GM18499 (cell line): ENCODE results near the gene DPCD.

Source experiments
- ATAC-seq: cut with Tn5 transposase; IDR thresholded peaks from one replicate; pipeline ENCODE4 v1.9.1; 2021; ENCODE audit warnings: moderate number of reproducible peaks; ENCODE audit not compliant: insufficient read depth, unreplicated experiment

DPCD gene

GRCh38 chr10:101566333-101567164 lies 21.6 kb upstream of the DPCD start:
- no peak for ATAC-seq

DNA sequence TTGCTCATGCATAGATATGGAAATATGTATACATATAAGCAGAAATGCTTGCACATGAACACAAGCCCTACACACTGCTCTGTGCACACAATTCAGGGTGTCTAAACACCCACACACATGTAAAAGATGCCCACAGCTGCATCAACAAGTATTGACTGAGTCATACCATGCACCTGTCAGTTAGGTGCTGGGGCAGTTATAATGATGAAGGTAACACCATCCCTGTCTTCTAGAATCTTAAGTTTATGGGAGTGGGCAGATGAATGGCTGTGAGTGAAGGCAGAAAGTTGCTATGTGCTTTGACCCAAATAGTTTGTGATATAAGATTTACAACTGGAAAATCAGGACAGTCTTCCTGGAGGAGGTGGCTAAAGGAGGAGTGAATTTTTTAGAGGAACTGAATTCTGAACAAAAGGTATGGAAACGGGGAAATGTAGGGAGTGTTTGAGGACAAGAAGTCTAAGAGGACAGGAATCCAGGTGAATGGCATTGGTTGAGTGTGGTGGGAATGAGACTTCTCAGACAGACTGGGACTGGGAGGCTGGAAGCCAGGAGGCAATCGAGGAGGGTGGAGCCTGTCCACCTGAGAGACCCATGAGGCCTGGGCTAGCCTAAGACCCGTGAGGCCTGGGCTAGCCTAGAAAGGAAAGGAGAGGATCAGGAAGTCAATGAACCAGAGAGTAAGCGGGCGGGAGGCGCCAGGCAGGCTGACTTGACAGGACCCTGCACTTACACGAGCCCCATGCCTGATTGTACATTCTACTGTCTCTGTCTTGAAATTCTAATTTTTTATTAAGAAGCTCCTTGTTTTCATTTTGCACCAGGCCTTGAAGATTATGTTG lies 20.7 kb upstream of the DPCD start:
- no peak for ATAC-seq

GRCh38 chr10:101568054-101568745 lies 19.9 kb upstream of the DPCD start:
- no peak for ATAC-seq

DNA sequence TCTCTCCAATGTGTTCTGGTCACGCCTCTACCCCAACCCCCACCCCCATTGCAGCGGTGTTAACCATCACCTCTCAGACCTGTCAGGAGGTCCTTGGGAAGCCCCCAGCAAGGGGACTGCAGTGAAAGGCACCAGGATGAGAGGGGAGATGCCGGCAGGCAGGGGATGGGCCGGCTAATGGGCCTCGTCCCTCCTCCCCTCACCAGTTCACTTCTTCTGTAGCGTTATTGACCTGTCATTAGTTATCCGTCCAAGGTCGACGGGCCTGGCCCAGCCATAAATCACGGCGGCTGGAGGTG lies 18.8 kb upstream of the DPCD start:
- ATAC-seq = no peak

- no peak for ATAC-seq
Measured at GRCh38 chr10:101569622-101570427, 18.3 kb upstream of the DPCD start.

DNA sequence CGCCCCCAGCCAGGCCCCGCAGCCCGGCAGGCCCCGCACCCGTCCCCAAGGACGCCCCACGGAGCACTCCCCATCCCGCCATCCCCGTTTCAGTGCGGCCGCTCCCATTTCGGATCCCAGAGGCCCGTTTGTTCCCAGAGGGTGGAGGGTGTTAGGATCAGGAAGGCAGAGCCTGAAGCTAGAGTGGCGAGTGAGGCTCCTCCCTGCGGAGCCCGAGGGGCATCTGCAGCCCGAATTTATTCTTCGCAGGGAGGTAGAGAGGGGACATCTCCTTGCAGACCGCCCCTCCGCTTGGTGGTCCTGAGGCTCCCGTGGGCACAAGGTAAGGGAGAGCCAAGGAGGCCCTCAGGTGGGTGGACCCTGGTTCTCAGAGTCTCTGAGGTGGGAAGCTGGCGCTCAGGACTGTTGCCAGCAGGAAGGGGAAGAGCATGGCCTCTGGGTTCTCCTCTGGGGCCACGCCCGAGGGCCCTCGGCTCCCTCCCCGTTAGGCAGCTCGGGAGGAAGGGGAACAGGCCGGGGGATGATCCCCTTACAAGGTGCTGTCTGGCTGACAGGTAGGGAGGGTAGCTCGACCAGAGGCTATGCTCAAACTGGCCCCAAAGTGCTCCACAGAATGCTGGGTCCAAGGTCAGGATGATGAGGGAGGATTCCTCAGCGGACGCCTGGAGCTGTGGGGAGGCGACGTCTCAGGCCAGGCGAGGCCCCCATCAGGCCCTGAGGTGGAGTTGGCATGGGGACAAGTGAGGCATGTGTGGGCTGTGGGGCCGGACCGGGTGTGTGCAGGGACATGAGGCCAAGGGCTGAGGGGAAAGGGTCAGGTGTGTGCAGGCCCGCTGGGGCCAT lies 17.5 kb upstream of the DPCD start:
- no peak for ATAC-seq

- ATAC-seq = no peak
Measured at GRCh38 chr10:101571271-101571925, 16.7 kb upstream of the DPCD start.

DNA sequence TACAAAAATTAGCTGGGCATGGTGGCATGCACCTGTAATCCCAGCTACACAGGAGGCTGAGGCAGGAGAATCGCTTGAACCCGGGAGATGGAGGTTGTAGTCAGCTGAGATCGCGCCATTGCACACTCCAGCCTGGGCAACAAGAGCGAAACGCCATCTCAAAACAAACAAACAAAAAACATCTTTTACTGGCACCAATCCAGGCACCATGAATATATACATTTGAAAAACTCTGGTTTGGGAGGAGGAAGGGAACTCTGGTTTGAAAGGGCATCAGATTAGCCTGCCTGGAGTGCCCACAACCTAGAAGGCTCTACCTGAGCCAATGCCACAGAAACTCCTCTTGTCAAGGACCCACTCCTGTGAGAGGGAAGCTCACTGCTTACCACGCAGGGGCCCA lies 16.0 kb upstream of the DPCD start:
- no peak for ATAC-seq

GRCh38 chr10:101572785-101573184 lies 15.3 kb upstream of the DPCD start:
- no peak for ATAC-seq

DNA sequence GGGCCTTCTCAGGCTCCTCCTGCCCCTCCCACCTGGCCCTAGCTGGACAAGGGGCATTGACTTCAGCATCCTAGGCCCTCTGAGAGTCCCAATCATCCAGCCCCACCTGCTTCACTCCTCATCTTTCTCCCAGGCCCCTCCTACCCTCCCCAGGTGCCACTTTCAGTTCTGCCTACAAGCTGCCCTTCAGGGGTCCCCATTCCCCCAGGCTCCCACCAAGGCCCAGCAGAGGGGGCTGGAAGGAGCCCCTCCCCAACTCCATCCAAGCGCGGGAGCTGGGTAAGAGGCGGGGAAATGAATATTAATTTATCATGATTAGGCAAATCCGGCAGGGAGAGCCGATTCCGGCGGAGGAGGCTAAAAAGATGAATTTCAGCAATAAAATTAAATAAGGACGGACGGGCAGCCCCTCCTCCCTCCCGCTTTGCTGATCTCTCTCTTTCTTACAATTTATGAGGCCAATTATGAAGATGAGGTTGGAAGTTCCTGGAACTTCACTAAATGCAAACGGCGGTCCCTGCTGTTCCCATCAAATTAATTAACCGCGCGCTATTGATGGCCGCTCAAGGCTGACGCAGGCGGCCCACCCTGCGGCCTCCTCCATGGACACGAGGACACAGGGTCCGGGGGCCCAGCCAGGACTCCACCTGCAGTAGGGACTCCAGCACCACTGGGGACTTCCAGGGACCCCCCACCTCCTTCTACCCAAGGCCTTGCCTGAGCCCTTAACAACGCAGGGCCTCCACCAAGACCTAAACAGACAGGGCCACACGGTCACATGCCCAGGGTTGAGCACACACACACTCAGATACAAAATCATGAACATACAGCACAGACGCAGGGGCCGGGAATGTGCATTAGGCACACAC lies 14.0 kb upstream of the DPCD start:
- ATAC-seq = no peak

DNA sequence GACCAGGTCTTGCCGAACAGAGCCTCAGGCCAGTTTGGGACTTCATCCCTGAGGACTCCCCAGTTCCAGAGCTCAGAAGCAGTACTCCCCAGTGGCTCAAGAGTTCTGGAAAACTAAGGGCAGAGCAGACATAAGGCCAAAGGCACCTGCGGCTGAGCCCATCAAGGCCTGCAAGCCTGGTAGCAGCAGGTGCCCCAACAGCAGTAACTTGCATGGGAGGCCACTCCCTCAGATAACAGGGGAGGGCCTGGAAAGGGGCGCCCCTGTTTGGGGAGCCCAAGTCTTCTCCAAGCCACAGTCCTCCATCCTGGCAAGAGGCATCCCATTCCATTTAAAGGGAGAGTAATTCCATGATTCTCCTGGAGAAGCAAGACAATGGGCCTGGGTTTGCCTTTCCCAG lies 13.0 kb upstream of the DPCD start:
- ATAC-seq = no peak

DNA sequence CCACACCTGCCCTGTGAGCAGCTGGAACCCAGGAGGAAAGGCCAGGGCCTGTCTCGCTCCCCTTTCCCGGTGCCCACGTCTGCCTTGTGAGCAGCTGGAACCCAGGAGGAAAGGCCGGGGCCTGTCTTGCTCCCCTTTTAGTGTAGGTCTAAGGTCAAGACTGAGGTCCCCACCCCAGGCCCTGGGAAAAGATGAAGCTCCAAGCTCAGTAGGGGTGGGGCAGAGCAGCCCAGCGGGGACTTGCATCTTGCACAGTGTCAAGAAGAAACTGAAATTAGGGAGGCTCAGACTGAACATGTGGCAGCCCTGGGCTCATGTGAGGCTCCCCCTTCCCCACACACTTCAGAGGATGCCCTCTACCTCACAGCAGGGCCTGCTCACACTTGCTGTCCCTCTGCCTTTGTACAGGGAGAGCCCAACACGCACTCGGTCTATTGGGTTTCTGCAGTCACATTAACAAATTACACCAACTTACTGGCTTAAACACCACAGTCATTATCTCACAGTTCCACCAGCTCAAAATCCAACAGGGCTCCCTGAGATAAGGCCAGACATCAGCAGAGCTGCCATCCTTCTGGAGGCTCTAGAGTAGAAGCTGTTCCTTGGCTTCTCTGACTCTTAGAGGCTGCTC lies 12.4 kb upstream of the DPCD start:
- no peak for ATAC-seq

GRCh38 chr10:101576211-101576863 lies 11.8 kb upstream of the DPCD start:
- no peak for ATAC-seq

GRCh38 chr10:101577121-101577871 lies 10.8 kb upstream of the DPCD start:
- ATAC-seq = no peak

DNA sequence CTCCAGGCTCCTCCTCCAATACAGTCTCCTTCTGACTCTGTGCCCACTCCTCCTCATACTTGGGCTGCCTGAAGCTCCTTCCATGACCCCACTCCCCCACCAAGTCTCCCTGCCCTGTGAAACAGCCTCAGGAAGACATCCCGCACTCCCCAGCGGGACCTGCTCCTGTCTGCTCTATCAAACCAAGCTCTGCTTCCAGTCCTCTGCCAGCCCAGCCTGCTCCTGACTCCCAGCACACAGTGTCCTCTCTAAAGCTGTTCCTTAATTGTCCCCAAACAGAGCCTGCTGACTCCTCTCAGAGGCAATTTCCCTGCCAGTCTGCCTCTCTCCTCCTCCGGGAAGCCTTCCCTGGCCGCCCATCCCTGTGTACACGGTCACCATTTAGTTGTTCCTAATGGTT lies 9.9 kb upstream of the DPCD start:
- no peak for ATAC-seq

DNA sequence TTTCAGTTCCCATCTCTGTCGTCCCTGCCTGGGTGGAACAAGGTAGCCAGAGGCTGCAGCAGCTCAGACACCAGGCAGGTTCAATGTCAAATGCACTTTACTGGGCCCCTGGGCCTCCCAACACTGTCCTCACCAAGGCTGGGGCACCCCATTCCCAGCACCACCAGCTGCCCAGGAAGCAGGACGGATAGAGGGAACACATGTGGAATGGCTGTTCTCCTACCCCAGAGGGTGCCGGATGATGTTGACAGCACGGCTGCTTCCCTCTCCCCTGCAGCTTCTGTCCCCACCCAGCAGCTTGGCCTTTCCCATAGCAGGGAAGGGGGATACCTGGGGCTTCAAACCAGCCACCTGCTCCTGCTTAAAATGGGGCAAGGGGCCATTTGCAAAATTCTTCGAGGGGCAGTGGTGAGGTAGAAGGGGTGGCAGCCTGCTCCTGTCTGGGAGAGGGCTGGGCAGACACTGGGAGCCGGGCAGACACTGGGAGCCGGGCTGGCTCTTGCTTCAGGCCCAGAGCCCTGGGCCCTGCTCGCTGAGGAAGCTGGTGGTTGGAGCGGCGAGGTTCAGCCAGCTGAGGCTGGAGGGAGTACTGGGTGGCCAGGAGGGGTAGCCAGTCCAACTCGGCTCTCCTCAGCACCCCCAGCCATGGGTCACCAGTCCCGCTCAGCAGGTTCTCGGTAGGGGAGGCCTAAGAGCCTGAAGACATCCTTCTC lies 9.2 kb upstream of the DPCD start:
- no peak for ATAC-seq
